Measurements from ENCODE around the gene IL10. TPM values are rescaled to one million over a fixed set of nuclear protein-coding genes. Genes with fewer than 3 reads are reported as not detected.

Gene IL10
- total and polyA plus RNA-seq, 4 donors: 0.37 to 37.3 (median 2.9) TPM

DNA sequence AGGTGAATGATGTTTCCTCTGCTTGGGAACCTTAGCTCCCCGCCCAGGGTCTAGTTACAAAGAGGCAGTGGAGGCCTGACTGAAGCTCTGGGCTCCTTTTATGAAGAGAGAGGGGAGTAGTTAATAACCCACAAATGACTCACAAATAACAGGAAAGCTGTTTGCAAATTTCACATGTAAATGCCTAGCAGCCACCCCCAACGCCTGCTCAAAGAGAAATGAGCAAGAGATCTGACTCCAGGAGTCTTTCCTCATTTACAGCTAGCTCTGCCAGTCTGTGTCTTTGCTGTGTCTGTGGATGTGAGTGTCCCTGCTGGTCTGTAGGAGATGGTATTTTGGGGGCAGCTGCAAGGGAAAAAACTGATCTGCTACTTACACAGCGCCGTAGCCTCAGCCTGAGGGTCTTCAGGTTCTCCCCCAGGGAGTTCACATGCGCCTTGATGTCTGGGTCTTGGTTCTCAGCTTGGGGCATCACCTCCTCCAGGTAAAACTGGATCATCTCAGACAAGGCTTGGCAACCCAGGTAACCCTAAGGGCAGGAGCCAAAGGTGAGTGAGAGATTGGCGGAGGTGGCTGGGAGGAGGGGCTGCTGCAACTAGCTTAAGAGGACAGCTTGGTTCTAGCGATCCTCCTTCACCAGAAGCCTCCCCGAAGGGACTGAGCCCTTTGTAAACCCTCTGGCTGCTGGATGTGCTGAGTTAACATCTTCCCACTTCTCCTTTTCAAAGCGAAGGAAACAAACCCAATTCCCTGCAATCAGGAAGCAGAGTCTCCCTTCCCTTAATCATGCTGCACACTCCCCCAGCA, 1.6 kb downstream of the IL10 start, which contains the start of gene IL19:
Gene IL19, plus strand, starts transcription at position 243 of the 807 bp plus-strand sequence. CDS start 65,890 bp downstream, outside the sequence.
- peaks cover 0 to 5% (median 0%) of the 10 kb centered on the region in 5 donors for H3K4me1 ChIP-seq (ENCODE audit: control insufficient read depth in 5 of 5, insufficient read depth in 5 of 5, low read length in 5 of 5)
- no peak within 1 kb of the TSS for H3K4me3 ChIP-seq
- no peaks in the 10 kb centered on the region for H3K9me3 ChIP-seq (ENCODE audit: control insufficient read depth in 4 of 4, insufficient read depth in 3 of 4, low read length in 3 of 4)
- H3K36me3 ChIP-seq (ENCODE audit: control insufficient read depth in 4 of 4, insufficient read depth in 4 of 4, low read length in 4 of 4): no peaks in the 10 kb centered on the region
- WGBS, 2 donors: 46 to 64% methylated on average over 9 of the region's 9 CpGs
- TF ChIP-seq, protein P1, sequence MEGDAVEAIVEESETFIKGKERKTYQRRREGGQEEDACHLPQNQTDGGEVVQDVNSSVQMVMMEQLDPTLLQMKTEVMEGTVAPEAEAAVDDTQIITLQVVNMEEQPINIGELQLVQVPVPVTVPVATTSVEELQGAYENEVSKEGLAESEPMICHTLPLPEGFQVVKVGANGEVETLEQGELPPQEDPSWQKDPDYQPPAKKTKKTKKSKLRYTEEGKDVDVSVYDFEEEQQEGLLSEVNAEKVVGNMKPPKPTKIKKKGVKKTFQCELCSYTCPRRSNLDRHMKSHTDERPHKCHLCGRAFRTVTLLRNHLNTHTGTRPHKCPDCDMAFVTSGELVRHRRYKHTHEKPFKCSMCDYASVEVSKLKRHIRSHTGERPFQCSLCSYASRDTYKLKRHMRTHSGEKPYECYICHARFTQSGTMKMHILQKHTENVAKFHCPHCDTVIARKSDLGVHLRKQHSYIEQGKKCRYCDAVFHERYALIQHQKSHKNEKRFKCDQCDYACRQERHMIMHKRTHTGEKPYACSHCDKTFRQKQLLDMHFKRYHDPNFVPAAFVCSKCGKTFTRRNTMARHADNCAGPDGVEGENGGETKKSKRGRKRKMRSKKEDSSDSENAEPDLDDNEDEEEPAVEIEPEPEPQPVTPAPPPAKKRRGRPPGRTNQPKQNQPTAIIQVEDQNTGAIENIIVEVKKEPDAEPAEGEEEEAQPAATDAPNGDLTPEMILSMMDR (IDR thresholded peaks at IDR 0.05; ENCODE audit: control extremely low read depth, extremely low read depth): no peak
- peak within 1 kb of the TSS in 1 of 2 donors; percentile 4 for H3K27ac ChIP-seq (ENCODE audit: low read depth in 1 of 2, low read length in 1 of 2)
- no peaks in the 10 kb centered on the region for H3K27me3 ChIP-seq (ENCODE audit: control insufficient read depth in 3 of 3, insufficient read depth in 3 of 3, low read length in 2 of 3)
- ATAC-seq (ENCODE audit: insufficient read depth, low FRiP score): peak; percentile 44
- no peak for DNase-seq
- no peak within 1 kb of the TSS for H3K9ac ChIP-seq (ENCODE audit: insufficient read depth in 1 of 2, low read length in 2 of 2)

- no peak overlapping the region for H3K27ac ChIP-seq (ENCODE audit: low read depth in 1 of 2, low read length in 1 of 2)
- TF ChIP-seq, protein P1 (IDR thresholded peaks at IDR 0.05; ENCODE audit: control extremely low read depth, extremely low read depth): no peak
Measured at GRCh38 chr1:206769304-206769731, 3.0 kb downstream of the IL10 start.

DNA sequence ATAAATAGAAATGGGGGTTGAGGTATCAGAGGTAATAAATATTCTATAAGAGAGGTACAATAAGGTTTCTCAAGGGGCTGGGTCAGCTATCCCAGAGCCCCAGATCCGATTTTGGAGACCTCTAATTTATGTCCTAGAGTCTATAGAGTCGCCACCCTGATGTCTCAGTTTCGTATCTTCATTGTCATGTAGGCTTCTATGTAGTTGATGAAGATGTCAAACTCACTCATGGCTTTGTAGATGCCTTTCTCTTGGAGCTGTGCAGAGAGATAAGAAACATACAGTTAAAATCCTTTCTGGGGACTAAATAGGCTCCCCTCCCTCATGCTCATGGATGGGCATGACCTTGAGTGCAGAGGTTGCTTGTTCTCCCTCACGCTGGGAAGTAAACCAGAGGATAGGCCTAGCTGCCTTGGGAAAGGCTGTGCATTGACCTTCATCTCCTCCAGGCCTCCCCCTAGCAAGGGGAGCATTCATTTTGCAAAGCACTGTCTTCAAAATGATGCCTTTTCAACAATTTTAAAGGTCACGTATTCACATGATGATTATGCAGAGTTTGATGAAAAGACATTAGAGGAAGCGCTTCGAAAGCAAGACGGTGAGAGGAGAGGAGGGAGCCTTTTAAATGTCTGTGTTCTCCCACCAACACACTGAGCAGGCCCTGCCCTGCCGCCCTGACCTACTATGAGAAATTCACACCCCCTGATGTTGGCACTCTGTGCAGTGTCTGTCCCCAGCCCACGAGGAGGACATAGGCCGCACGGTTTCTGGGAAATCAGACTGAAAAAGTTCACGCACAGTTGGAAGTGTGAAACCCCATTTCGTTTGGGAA, 3.6 kb downstream of the IL10 start:
- H3K36me3 ChIP-seq (ENCODE audit: control insufficient read depth in 4 of 4, insufficient read depth in 4 of 4, low read length in 4 of 4): no peaks in the 10 kb centered on the region
- no peak overlapping the region for H3K27ac ChIP-seq (ENCODE audit: low read depth in 1 of 2, low read length in 1 of 2)
- no peaks in the 10 kb centered on the region for H3K27me3 ChIP-seq (ENCODE audit: control insufficient read depth in 3 of 3, insufficient read depth in 3 of 3, low read length in 2 of 3)
- H3K4me1 ChIP-seq (ENCODE audit: control insufficient read depth in 5 of 5, insufficient read depth in 5 of 5, low read length in 5 of 5): peaks cover 0 to 5% (median 0%) of the 10 kb centered on the region in 5 donors
- ATAC-seq (ENCODE audit: insufficient read depth, low FRiP score): no peak
- H3K4me3 ChIP-seq: no peak overlapping the region
- no peak overlapping the region for H3K9ac ChIP-seq (ENCODE audit: insufficient read depth in 1 of 2, low read length in 2 of 2)
- H3K9me3 ChIP-seq (ENCODE audit: control insufficient read depth in 4 of 4, insufficient read depth in 3 of 4, low read length in 3 of 4): peaks cover 0 to under 1% (median 0%) of the 10 kb centered on the region in 4 donors
- DNase-seq: no peak
- WGBS, 2 donors: 83 to 86% methylated on average over 14 of the region's 14 CpGs
- TF ChIP-seq, protein P1 (IDR thresholded peaks at IDR 0.05; ENCODE audit: control extremely low read depth, extremely low read depth): no peak

More at GRCh38 chr1:206769304-206769731, 3.0 kb downstream of the IL10 start:
- 74 to 81% methylated on average over 7 of the region's 7 CpGs for WGBS, 2 donors
- Histone ChIP-seq H3K4me1 (ENCODE audit: control insufficient read depth in 5 of 5, insufficient read depth in 5 of 5, low read length in 5 of 5) (peaks cover 0 to 5% (median 0%) of the 10 kb centered on the region in 5 donors), H3K27me3 (ENCODE audit: control insufficient read depth in 3 of 3, insufficient read depth in 3 of 3, low read length in 2 of 3) (no peaks in the 10 kb centered on the region), H3K36me3 (ENCODE audit: control insufficient read depth in 4 of 4, insufficient read depth in 4 of 4, low read length in 4 of 4) (no peaks in the 10 kb centered on the region), H3K9ac (ENCODE audit: insufficient read depth in 1 of 2, low read length in 2 of 2) (no peak overlapping the region), H3K4me3 (no peak overlapping the region), H3K9me3 (ENCODE audit: control insufficient read depth in 4 of 4, insufficient read depth in 3 of 4, low read length in 3 of 4) (no peaks in the 10 kb centered on the region)
- ATAC-seq (ENCODE audit: insufficient read depth, low FRiP score) (no peak), DNase-seq (peak in 1 of 3 donors; percentile 27)

Data from lung (tissue), 12 donors.